HG02885 (cell line): Measurements from ENCODE around the gene MPHOSPH9.

ENCODE experiments used
- ATAC-seq: cut with Tn5 transposase; IDR thresholded peaks from one replicate; pipeline ENCODE4 v1.9.1; 2021; ENCODE audit warnings: mild to moderate bottlenecking; ENCODE audit not compliant: unreplicated experiment, poor library complexity

The MPHOSPH9 gene

DNA sequence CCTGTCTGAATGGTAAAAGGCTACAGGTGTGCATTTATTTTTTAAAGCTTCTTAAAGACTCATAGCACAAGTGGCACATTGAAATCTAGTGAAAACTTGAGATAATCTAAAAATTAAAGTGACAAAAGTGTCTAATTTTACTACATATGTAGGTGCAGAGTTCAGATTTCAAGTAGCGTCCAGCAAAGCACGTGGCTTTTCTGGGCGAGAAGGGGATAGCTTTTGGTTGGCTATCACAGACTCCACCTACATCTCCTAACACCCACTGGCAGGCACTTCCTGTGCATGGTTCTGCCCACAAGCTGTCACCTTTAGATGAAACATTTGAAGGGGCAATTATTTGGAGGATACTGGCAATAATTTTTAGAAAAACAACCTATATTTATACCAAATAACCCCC lies 80.1 kb downstream of the MPHOSPH9 start:
- ATAC-seq: no peak

DNA sequence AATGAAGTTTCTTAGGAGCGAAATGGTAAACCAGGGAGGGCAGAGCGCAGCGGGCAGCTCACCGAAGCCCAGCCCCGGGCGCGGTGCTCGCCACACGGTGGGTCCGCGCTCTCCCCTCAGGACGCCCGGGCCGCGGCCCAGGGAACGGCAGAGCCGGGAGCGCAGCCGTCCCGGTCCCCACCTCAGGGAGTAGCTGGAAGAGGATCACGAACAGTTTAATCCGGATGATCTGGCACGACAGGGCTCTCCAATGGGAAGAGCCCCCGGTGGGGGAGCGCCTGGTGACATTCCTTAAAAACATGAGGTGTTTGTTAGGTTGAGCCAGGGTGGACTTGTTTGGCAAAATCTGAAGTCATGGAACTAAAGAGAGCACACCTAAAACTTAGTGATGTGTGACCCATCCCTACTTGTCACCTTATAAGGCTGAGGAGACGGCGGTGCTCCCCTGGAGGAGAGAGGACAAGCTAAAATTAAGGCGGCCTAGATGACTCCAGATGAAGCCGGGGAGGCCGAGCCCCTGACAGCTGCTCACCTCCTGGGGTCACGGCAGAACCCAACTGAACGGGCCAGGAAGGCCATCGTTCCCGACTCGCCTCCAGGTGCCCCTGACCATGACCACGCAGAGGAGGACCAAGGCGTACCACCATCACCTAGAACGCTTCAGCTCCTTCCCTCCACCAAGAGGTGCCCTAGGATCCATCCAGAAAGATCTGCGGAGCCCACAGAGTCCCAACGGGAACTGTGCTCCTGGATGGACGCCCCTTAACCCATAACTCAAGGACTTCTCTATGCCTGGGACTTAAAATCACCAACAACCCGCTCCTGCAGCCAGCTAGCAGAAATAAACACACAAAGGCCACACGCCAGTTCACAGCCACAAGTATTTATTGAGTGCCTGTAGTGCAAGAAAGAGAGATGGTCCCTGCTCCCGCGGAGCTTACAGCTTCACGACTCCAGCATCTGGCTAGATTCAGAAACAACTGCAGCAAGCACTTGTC lies 81.2 kb downstream of the MPHOSPH9 start:
- ATAC-seq: peak; percentile 31

DNA sequence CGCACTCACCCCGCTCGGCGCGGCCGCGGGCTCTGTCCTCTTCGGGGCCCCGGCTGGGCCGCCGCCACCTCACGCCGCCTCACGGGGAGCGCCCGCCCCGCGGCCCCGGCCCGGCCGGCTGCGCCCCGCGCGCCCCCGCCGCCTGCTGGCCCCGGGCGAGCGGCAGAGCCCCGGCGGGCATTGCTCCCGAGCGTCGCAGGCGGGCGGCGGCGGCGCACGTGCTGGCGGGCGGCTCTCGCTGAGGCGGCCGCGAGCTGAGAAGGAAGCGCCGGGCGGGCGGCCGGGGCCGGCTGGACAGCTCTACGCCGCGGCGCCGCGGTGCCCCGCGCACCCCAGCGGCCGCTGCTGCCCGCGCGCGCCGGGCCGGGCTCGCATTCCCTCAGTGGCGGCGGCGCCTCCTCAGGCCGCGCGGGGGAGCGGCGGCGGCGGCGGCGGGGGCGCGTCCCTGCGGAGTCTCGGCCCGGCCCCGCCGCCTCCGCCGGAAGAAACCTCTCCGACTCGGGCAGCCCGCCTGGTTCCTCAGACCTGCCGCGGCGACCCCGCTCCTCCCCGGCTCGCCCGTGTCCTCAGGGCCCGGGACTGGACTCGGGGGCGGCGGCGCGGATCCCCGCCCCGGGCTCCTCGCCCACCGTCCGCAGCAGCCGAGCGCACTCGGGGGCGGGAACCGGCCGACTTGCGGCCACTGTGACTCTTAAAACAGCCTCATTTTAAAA lies 82.0 kb downstream of the MPHOSPH9 start, which contains the start of gene PITPNM2:
Gene PITPNM2 (minus strand): TSS at position 347 of the 713 bp plus-strand sequence. CDS start 116,500 bp downstream, outside the sequence.
- ATAC-seq: peak; percentile 72

DNA sequence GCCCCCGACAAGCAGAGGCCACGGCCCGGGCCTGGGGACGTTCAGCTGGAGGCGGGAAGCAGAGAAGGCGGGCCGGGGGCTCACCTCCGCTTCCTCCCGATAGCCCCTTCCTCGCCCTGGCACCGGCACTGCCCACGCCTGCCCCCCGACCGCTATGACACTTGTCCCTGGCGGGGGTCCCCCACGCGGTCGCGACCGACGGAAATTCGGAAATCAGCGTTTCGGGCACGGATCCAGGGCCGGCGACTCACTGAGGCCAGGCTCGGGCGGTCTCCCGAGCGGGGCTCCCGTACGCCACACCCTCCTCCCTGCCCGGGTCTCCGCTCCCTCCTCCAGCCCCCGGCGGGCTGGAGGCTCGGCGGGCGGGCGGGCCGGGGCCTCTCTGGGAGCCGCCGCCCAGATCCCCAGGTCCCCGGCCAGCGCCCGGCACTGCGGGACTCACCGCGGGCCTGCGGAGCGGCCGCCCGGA lies 82.6 kb downstream of the MPHOSPH9 start:
- ATAC-seq: peak; percentile 23

DNA sequence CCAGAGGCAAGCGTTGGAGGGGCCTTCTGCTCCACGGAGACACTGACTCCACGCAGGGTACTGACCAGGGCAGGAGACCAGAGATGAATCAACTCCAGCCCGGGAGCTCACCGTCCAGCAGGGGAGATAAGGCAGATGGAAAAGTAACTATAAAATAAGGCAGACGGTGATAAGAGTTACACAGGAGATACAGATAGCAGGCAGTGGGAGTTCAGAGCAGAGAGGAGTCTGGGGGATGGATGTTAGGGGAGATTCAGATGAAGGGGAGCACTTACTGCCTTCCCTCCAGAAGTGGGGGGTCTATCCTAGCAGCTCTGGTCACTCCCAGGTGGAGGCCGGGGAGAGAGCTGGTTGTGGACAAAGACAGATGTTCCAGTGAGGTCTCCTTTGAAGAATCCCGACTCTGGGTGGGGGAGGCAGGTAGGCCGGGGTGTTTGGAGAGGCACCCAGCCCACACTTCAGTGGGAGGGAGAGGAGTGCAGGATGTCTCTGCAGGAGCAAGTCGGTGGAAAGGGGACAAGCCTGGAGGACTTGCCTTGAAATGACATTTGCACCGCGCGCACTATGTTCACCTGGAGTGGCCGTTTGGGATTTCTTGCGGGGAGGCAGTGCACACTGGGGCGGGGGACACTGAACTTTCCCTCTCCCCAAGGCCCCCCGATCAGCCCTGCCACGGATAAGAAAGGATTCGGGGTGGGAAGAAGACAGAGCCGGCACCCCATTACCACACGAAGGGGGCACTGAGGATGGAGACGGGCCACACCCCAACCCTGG lies 83.3 kb downstream of the MPHOSPH9 start:
- no peak for ATAC-seq

DNA sequence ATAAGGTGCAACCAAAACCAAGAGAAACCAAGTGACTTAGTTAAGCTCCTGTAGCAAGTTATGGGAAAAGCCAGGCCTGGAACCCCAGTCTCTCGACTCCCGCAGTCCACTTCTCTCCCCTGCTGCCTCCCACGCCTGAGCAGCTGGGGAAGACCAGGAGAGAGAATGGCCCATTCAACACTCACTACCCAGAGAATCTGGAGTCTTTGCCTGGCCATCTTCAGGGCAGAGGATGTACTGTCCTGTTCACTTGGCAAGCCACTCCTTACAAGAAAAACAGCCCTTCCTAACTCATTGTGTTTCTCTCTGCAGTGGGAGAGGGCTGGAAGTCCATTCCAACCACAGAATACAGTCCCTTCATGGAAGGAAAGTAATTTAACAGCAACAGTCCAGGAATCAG lies 83.9 kb downstream of the MPHOSPH9 start:
- no peak for ATAC-seq

DNA sequence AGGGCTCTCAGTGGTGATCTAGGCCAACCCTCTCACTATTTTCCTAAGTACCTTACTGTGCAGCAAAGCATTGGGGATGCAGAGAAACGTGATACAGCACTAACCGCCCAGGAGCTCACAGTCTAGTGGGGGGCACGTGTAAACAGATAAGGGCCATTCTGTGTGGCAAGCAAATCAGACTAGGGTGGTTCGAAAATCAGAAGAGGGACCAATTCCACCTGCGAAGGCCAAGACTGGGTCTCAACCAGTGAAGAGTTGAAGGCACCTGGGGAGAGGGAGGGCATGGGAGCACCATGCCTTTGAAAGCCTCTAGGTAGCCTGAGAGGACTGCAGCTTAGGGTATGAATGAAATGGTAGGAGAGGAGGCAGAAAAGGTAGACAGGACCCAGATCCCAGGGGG lies 84.3 kb downstream of the MPHOSPH9 start:
- no peak for ATAC-seq

DNA sequence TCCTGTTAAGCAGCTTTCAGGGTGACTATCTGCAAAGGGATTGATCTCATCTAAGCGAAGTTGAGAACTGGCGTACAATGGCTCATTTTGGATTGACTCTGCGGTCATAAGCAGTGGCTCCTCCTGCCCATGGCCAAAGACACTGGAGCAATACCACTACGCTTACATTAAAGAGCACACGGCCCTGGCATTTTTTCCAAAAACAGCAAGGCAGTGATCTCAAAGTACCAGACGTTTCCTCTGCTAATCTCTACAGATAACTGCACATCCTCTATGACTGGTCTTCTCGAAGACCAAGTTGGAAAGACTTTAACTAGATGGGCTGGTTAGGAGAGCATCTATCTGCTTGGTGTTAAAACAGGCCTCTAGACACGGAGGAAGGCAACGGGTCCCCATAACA lies 84.7 kb downstream of the MPHOSPH9 start:
- no peak for ATAC-seq

DNA sequence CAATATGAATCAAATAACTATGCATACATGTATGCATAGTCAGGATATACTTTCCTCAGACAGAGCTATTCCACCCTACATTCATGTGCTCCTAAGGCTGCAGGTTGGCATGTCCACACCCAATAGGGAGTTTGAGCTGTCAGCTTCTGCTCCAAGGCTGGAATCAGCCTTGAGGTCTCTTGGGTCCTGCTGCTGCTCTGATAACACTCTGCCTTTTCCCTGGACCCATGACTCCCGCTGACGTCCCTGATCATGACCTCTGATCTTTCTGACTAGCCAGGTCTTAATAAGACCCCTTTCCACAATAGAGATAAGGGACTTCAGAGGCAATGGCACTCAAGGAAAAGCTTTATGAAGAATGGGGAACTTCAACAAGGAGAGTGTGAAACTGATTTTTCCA lies 87.7 kb downstream of the MPHOSPH9 start:
- no peak for ATAC-seq

DNA sequence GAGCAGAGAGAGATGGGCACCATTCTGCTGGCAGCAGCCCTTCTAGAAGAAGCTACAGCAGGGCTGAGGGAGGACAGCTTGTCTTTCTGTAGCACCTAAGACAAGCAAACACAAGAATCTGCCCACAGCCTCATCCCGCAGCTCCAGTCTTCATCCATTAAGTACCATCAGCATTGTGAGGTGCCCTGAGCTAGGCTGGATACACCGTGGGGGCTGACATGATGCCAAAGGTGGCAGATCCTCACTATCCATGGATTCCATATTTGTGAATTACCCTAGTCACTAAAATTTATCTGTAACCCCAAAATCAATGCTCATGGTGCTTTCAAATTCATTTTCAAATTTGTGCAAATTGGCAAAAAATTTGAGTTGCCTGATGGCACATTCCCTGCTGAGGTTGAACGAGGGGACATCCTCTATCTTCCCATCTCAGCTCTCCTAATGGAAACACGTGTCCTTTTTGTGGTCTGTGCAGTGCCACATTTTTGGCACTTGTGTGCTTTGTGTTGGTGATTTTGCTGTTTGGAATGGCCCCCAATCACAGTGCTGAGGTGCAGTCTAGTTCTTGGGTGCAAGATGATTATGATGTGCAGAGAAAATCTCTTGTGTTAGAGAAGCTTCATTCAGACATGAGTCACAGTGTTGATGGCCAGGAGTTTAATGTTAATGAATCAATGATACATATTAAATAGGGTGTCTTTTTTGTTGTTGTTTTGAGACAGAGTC lies 89.0 kb downstream of the MPHOSPH9 start:
- ATAC-seq: no peak

DNA sequence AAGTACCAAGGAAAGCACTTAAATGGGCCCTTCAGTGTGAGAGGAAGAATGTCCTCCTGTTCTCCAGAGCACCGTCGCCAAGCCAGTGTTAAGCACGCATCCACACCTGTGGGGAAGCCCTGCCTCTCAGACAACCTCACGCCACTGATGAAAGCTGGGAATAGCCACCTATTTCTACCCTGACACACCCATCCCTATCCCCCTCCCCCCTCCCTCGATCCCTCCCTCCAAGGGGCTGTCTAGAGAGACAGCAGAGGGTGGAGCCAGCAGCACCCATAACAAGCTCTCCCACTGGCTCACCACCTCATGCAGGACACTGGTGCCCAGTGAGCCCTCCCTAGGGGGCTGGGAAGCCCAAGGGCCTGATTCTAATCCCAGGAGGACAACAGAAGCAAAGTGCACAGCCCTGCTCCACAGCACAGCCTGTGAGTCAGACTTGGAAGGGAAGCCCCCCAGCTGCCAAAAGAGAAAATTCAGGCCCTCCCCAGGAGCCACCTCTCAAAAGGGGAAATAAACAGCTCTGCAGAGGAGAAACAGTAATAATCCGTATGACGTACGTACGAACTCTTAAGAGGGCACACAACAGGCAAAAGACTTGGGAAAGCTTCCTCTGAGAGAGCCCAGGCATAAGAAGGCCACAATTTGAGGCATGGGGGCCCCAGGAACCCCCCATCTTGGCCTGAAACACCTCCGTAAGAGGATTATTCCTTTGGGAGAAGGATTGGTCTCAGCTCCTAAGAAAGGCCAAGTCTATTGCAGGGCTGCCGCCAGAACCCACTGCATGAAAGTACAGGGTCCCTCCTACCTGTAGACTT lies 89.8 kb downstream of the MPHOSPH9 start:
- ATAC-seq: no peak

DNA sequence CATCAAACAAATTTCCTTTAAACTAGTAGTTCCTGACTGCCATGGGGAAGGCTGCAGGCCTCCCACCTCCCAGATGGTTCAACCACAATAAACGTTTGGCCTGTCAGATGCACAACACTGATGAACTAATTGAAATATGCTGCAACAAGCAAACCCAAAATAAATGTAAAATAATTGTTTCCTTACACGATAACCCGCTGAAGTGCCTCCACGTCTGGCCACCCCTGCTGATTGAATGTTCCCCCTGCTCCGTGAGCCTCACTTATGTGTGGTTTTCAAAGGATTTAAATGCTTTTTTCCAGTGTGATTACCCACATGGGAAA lies 90.5 kb downstream of the MPHOSPH9 start:
- no peak for ATAC-seq

DNA sequence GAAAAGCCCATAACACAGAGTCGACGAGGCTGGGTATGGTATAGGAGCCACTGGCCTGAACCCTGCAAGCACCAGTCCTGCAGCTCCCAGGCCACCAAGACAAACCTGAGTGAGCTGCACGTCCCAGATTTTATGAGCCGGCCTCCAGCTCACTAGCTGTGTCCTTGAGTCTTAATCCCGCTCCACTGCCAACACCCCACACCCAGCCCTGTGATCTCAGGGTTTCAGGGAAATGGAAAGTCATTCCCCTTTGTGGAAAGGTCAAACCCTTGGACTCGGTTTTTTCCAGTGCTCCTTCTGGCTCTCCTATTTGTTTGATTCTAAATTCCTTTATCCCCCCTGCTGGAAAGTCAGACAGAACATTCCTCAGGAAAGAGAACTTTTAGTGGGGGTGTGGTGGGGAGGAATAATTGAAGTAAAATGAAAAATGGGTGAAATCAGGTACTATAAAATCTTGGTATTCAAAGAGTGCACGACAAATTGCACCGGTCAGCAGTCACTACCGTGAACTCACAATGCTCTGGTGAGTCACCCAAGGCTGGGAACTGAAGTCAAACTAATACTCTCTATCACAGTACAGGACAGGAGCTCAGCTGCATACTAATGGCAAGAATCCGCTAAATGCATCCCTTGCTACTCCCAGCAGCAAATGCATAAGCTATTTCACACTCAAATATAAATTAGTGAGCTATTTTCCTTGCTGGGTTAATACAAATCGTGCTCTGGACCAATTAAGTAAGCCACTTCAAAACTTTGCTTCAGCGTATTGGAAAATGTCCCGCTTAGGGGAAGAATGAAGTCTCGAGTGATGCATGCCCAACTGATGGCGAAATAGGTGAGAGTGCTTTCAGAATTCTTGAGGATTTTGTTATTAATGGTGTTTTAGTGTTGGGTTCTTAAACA lies 91.1 kb downstream of the MPHOSPH9 start:
- no peak for ATAC-seq

DNA sequence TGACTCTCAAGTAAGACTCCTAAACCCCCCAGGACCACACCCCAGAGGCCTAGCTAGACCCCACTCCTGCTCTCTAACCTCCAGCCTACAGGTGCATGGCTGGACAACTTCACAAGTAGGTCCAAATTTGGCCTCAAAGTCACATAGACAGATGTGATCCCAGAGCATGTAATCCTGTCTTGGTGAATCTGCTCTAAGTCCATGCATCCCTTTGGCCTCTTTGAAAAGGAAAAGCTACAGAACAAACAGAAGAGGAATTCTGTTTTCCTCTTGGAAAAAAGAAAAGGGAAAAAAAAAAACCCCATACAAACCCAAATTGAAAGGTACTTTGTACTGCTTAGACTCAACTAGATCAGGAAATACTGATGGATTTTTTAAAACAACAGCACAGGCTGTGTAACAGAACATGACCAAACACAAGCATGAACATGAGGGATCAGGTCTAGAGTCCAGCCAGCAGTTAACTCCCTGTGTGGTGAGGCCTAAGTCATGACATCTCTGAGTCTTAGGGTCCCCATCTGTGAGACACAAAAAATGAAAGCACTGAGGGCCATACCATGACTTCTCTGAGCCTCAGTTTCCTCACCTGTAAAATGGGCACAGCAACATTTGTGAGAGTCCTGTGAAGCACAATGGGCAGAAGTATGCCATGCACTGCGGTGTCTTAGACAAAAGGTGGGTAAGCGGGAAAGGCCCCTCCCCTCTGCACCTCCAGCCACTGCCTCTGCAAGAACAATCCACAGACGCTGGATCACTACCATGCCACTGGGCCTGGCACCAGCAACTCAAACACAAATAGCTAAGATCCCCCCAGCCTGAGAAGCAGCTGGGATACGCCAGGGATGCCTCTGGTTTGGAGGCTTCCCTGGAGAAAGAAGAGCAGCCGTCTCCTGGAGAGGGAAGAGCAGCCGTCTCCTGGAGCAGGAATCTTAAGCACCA lies 92.0 kb downstream of the MPHOSPH9 start:
- ATAC-seq: no peak

DNA sequence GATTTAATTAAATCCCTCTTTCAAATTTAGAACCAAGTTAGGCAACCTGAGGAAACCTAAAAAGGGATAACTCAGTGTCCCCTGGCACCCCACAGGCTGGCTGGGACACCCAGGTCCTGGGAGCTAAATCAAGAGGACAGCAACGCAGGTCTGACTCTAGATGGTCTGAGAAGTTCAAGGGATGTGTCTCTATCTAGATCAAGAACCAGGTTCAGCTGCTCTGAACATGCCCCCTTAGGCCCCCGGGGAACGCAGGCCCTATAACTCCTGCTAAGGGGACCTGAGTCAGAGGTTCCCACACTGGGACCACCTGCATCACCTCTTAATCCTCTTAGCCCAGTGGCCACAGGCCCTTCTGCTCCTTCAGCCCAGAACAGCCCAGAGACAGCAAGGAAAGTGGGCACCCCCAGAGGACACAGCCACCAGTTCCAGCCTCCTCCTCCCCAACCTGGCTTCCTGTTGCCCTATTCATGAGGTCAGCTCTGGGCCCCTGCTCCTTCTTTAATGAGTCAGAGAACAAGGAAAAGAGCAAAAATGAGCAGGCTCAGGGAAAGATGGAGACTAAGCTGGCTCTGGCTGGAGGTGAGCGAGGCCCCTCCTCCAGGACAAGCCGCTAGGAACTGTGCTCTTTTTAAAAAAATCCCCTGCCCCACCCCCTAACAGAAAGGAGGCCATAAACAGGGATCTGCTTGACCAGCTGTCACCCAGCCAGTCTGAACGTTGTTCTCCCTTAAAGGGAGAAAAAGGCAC lies 92.8 kb downstream of the MPHOSPH9 start:
- ATAC-seq: no peak

DNA sequence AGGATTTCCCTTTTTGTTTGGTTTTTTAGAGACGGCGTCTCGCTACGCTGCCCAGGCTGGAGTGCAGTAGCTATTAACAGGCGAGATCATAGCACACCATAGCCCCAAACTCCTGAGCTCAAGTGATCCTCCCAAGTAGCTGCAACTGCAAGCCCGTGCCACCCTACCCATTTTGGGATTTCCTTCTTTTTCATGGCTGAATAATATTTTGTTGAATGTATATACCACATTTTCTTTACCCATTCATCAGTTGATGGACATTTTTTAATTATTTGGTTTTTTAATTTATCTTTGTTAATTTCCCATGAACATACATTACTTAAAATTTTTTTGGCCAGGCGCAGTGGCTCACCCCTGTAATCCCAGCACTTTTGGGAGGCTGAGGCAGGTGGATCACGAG lies 97.3 kb downstream of the MPHOSPH9 start:
- ATAC-seq: no peak
